AG04450 (cell line): ENCODE data around the gene PRKD3. TPM values are rescaled to one million over a fixed set of nuclear protein-coding genes. Genes with fewer than 3 reads are reported as not detected.

Experiments
- CTCF ChIA-PET: fragments of 300-600, 350-600 bp; formaldehyde crosslinking; extraction: SDS; loops from one replicate; lab custom pipeline; 2022; ENCODE audit warnings: antibody characterized with exemption, inconsistent platforms; lab: Charles Lee
- POLR2A ChIA-PET: fragments of 350-600 bp; formaldehyde crosslinking; extraction: SDS; loops from one replicate; lab custom pipeline; 2021; ENCODE audit warnings: antibody characterized with exemption, inconsistent platforms; lab: Yijun Ruan, JAX
- DNase-seq: peaks from one replicate; pipeline ENCODE4 v3.0.0-alpha.2; 2011; ENCODE audit warnings: low read depth, low spot score
- H3K27ac ChIP-seq: one replicate; pipeline ENCODE4 v1.5.1; 2012; ENCODE audit warnings: low read depth, low read length, control low read depth
- H3K27me3 ChIP-seq: one replicate; pipeline ENCODE4 v1.6.0; 2012; ENCODE audit warnings: low read length; ENCODE audit not compliant: control insufficient read depth, insufficient read depth
- H3K4me3 ChIP-seq: 2 replicates; pipeline ENCODE4 v1.5.1; 2011; ENCODE audit warnings: mild to moderate bottlenecking, low read depth, low read length, control low read depth
- H3K9me3 ChIP-seq: 2 replicates; pipeline ENCODE4 v1.5.1; 2012; ENCODE audit warnings: low read length; ENCODE audit not compliant: control insufficient read depth, insufficient read depth
- polyA plus RNA-seq: library from polyadenylated mRNA; depleted of rRNA; stranded (reverse); fragments of >200 nt; gene quantifications from 2 replicates; pipeline ENCODE4 v1.2.3, GENCODE V29; 2011
- TF ChIP-seq, protein P1 (sequence below): IDR thresholded peaks from 2 replicates; pipeline ENCODE4 v1.5.1; 2011; ENCODE audit warnings: low read depth, low read length, control low read depth, inconsistent platforms

PRKD3 gene
- polyA plus RNA-seq, 1 experiment = 49.5 TPM

GRCh38 chr2:37338933-37339332 lies 14.3 kb upstream of the PRKD3 start:
- ChIA-PET POLR2A (no interaction called here), CTCF (interaction anchor here (0.6 to 1.3 kb wide), 2 partner anchors 539 to 550 kb away, joined by 4 to 5 read pairs; no protein-coding TSS in a partner anchor)
- Histone ChIP-seq H3K27me3 (no peaks in the 10 kb centered on the region), H3K4me3 (no peak overlapping the region), H3K27ac (no peak overlapping the region), H3K9me3 (no peaks in the 10 kb centered on the region)
- DNase-seq = no peak
- TF ChIP-seq, protein P1, sequence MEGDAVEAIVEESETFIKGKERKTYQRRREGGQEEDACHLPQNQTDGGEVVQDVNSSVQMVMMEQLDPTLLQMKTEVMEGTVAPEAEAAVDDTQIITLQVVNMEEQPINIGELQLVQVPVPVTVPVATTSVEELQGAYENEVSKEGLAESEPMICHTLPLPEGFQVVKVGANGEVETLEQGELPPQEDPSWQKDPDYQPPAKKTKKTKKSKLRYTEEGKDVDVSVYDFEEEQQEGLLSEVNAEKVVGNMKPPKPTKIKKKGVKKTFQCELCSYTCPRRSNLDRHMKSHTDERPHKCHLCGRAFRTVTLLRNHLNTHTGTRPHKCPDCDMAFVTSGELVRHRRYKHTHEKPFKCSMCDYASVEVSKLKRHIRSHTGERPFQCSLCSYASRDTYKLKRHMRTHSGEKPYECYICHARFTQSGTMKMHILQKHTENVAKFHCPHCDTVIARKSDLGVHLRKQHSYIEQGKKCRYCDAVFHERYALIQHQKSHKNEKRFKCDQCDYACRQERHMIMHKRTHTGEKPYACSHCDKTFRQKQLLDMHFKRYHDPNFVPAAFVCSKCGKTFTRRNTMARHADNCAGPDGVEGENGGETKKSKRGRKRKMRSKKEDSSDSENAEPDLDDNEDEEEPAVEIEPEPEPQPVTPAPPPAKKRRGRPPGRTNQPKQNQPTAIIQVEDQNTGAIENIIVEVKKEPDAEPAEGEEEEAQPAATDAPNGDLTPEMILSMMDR = no peak

DNA sequence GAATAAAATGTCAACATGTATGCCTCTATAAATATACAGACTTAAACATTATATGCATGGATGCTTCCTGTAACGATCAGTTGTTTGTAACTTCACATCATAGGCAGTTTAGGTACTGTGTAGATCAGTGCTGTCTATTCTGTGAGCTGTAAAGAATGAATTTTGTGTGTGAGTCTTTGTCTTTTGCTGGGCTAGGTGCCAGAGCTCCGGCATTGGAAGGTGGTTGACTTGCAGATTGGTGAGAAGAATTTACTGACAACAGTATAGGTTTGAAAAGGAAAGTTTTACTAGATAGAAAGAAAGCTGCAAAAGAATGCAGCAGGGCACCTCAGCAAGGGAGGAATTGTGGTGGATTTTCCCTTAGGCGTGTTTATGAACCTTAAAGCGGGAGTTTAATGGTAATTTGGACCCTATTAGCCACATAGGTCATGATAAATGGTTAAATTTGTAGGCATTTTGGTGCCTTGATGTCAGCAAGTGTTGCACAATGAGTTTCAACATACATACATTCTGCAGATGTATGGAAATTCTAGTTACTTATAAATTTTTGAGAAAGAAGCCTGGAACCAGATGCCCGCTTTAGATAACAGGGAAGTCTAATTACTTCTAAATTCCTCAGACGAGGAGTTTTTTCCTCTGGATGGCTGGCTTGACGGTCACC lies 13.1 kb upstream of the PRKD3 start:
- POLR2A ChIA-PET = interaction anchor here (0.7 kb wide), 1 partner anchor 16 kb away, joined by 4 read pairs; no protein-coding TSS in a partner anchor
- H3K27me3 ChIP-seq = no peaks in the 10 kb centered on the region
- no peak overlapping the region for H3K27ac ChIP-seq
- DNase-seq = no peak
- CTCF ChIA-PET = interaction anchor here (1.3 kb wide), 1 partner anchor 540 kb away, joined by 5 read pairs; no protein-coding TSS in a partner anchor
- H3K4me3 ChIP-seq = no peak overlapping the region
- no peaks in the 10 kb centered on the region for H3K9me3 ChIP-seq
- TF ChIP-seq, protein P1 = no peak

DNA sequence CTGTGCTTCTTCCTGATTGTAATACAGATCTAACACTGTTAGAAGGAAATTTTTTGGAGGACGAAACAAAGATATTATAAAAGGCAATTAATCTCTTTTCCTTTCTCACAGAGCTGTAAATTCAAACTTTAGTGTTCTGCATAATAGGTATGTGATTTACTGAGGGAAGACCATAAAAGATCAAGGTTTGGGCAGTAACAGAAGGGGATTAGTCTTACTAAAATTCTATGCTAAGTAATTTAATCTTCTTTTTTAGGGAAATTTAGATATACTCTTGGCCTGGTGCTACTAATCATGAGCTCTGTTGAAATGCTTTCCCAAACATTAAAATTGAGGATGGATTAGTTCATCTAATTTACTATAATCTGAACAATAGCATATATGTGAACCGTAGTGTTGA lies 11.0 kb upstream of the PRKD3 start:
- H3K27me3 ChIP-seq = no peaks in the 10 kb centered on the region
- H3K9me3 ChIP-seq = no peaks in the 10 kb centered on the region
- CTCF ChIA-PET = interaction anchor here (0.8 kb wide), 1 partner anchor 8 kb away, joined by 4 read pairs; no protein-coding TSS in a partner anchor
- no peak for DNase-seq
- POLR2A ChIA-PET = no interaction called here
- no peak overlapping the region for H3K27ac ChIP-seq
- H3K4me3 ChIP-seq = no peak overlapping the region
- TF ChIP-seq, protein P1 = no peak

DNA sequence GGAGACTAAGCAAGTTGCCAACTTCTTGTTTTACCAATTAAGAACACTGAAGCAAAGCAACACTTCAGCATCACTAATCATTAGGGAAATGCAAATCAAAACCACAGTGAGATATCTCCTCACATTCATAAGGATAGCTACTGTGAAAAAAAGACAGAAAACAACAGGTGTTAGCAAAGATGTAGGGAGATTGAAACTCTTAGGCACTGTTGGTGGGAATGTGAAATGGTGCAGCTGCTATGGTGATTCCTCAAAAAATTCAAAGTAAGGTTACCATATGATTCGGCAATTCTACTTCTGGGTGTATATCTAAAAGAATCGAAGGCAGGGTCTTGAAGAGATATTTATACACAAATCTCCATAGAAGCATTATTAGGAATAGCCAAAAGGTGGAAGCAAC lies 8.6 kb upstream of the PRKD3 start:
- H3K27ac ChIP-seq = no peak overlapping the region
- ChIA-PET POLR2A (no interaction called here), CTCF (no interaction called here)
- DNase-seq = no peak
- no peaks in the 10 kb centered on the region for H3K9me3 ChIP-seq
- TF ChIP-seq, protein P1 = no peak
- H3K4me3 ChIP-seq = no peak overlapping the region
- H3K27me3 ChIP-seq = no peaks in the 10 kb centered on the region

- TF ChIP-seq, protein P1 = no peak
- no peak overlapping the region for H3K4me3 ChIP-seq
- H3K27me3 ChIP-seq = no peaks in the 10 kb centered on the region
- H3K9me3 ChIP-seq = no peaks in the 10 kb centered on the region
- CTCF ChIA-PET = no interaction called here
- H3K27ac ChIP-seq = no peak overlapping the region
- no peak for DNase-seq
- POLR2A ChIA-PET = no interaction called here
Observed at GRCh38 chr2:37332560-37332959, 7.9 kb upstream of the PRKD3 start.
